Measurements from ENCODE around the gene EPB41L2. TPM values are rescaled to one million over a fixed set of nuclear protein-coding genes. Genes with fewer than 3 reads are reported as not detected.

The EPB41L2 gene
- total RNA-seq, 1 experiment from 2014 or later = 22.5 TPM

DNA sequence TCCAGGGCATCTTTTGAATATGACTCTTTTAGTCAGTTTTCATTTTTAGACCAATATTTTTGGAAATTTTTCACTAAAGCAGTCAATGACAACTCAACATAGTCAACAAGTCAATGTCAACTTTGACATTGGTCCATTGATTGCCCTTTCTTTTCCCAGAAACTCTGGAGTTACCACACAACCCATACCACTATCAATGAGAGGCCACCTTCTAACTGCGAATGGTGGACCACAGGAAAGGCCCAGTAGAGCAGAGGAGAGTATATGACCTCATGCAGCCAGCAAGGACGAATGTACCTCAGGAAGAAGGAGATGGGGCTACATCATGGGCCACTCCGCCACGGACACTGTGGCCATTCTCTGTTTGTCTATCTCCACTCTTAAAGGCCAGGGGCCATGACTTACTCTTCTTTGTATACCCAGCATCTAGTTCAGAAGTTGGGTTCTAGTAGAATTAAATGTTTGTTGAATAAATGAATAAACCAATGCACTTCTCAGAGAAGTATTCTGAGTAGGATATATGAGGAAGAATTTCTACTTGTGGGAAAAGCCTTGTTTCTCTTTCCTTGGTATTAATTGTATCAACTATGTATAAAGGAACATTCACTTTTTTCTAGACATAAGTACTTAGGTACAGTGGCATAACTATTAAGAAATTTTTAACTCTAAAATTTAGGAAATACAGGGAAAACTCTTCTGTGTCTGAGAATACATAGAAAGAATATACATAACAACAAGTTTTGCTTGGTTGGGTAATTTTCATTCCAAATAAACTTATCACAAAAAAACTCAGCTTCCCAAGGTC, 236.4 kb downstream of the EPB41L2 start:
- ChIA-PET POLR2A (no interaction called here), CTCF (no interaction called here)
- Mint-ChIP-seq H3K4me1 (ENCODE audit: insufficient read depth, unreplicated experiment) (no peaks in the 10 kb centered on the region), H3K27me3 (ENCODE audit: insufficient read depth, unreplicated experiment) (peaks cover 11% of the 10 kb centered on the region), H3K9me3 (ENCODE audit: unreplicated experiment) (no peaks in the 10 kb centered on the region), H3K4me3 (ENCODE audit: unreplicated experiment) (no peak overlapping the region), H3K27ac (ENCODE audit: low read depth, unreplicated experiment) (no peak overlapping the region), H3K36me3 (ENCODE audit: insufficient read depth, unreplicated experiment) (no peaks in the 10 kb centered on the region)
- DNase-seq (ENCODE audit: unreplicated experiment) = no peak
- BruUV-seq (replicated peaks) = no TSS peak
- TF ChIP-seq, protein P1, sequence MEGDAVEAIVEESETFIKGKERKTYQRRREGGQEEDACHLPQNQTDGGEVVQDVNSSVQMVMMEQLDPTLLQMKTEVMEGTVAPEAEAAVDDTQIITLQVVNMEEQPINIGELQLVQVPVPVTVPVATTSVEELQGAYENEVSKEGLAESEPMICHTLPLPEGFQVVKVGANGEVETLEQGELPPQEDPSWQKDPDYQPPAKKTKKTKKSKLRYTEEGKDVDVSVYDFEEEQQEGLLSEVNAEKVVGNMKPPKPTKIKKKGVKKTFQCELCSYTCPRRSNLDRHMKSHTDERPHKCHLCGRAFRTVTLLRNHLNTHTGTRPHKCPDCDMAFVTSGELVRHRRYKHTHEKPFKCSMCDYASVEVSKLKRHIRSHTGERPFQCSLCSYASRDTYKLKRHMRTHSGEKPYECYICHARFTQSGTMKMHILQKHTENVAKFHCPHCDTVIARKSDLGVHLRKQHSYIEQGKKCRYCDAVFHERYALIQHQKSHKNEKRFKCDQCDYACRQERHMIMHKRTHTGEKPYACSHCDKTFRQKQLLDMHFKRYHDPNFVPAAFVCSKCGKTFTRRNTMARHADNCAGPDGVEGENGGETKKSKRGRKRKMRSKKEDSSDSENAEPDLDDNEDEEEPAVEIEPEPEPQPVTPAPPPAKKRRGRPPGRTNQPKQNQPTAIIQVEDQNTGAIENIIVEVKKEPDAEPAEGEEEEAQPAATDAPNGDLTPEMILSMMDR (IDR thresholded peaks at IDR 0.05; ENCODE audit: unreplicated experiment) = no peak
- intact Hi-C loops (cut with micrococcal nuclease) = no loop called here

DNA sequence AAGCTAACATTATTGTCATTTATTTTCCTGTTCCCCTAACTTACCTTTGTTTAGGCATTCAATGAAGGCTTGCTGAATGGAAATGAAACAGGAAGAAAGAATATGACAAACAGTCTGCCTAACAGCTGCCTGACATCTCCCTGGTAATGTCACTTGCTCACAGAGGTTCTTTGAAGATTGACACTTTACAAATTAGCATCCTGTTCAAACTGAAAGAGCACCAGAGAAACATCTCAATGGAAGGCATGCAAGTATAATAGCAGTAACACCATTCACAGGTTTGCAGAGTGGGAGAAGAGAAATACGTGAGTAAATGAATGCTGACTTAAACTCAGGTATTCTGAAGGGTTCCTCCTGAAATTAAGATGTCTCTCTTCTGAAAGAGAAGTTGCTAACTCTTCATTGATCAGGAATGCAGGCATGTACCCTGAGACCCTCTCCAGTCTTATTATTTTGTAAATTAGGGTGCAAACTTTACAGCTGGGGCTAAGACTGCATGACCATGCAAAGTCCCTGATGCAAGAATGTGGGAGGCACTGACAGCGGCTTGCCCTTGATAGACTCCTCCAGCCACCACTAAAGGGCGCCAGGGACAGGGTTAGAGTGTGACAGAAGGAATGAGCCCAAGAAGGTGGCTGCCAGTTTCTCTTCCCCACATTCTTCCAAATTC, 237.1 kb downstream of the EPB41L2 start:
- CTCF ChIA-PET = interaction anchor here (1.1 kb wide), 1 partner anchor 19 kb away, joined by 5 read pairs; no protein-coding TSS in a partner anchor
- Mint-ChIP-seq H3K9me3 (ENCODE audit: unreplicated experiment) (no peaks in the 10 kb centered on the region), H3K27me3 (ENCODE audit: insufficient read depth, unreplicated experiment) (peaks cover 11% of the 10 kb centered on the region), H3K4me3 (ENCODE audit: unreplicated experiment) (no peak overlapping the region), H3K4me1 (ENCODE audit: insufficient read depth, unreplicated experiment) (no peaks in the 10 kb centered on the region), H3K27ac (ENCODE audit: low read depth, unreplicated experiment) (no peak overlapping the region), H3K36me3 (ENCODE audit: insufficient read depth, unreplicated experiment) (no peaks in the 10 kb centered on the region)
- intact Hi-C loops (cut with micrococcal nuclease) = no loop called here
- POLR2A ChIA-PET = no interaction called here
- no peak for DNase-seq (ENCODE audit: unreplicated experiment)
- TF ChIP-seq, protein P1 (IDR thresholded peaks at IDR 0.05; ENCODE audit: unreplicated experiment) = no peak
- no TSS peak for BruUV-seq (replicated peaks)

DNA sequence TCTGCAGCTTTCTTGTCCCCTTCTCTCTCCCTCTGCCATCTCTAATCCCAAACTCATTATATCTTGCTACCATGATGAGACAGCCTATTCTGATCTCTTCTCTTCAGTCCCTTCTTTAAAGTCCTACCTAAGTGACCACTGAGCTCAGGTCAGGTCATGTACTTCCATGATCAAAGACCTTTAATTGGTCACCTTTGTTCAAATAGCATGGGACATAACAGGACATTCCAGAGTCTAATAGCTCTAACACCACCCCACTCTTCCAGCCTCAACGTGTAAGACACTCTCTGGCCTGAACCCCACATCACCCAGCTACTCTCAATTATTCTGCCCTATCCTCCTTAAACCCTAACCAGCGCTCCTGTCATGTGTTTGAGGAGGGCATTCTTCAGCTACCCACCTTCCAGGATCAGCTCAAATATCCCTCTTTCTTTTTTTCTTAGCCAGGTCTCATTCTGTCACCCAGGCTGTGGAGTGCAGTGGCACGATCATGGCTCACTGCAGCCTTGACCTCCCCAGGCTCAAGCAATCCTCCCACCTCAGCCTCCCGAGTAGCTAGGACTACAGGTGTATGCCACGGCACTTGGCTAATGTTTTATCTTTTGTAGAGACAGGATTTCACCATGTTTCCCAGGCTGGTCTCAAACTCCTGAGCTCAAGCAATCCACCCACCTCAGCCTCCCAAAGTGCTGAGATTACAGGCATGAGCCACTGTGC, 237.9 kb downstream of the EPB41L2 start:
- no peak for DNase-seq (ENCODE audit: unreplicated experiment)
- H3K9me3 Mint-ChIP-seq (ENCODE audit: unreplicated experiment) = no peaks in the 10 kb centered on the region
- H3K27me3 Mint-ChIP-seq (ENCODE audit: insufficient read depth, unreplicated experiment) = peaks cover 11% of the 10 kb centered on the region
- TF ChIP-seq, protein P1 (IDR thresholded peaks at IDR 0.05; ENCODE audit: unreplicated experiment) = no peak
- H3K4me3 Mint-ChIP-seq (ENCODE audit: unreplicated experiment) = no peak overlapping the region
- intact Hi-C loops (cut with micrococcal nuclease) = no loop called here
- BruUV-seq (replicated peaks) = no TSS peak
- no peaks in the 10 kb centered on the region for H3K4me1 Mint-ChIP-seq (ENCODE audit: insufficient read depth, unreplicated experiment)
- POLR2A ChIA-PET = no interaction called here
- H3K36me3 Mint-ChIP-seq (ENCODE audit: insufficient read depth, unreplicated experiment) = no peaks in the 10 kb centered on the region
- CTCF ChIA-PET = interaction anchor here (0.6 to 1.1 kb wide), 2 partner anchors 20 to 225 kb away, joined by 3 to 5 read pairs; no protein-coding TSS in a partner anchor
- H3K27ac Mint-ChIP-seq (ENCODE audit: low read depth, unreplicated experiment) = no peak overlapping the region

DNA sequence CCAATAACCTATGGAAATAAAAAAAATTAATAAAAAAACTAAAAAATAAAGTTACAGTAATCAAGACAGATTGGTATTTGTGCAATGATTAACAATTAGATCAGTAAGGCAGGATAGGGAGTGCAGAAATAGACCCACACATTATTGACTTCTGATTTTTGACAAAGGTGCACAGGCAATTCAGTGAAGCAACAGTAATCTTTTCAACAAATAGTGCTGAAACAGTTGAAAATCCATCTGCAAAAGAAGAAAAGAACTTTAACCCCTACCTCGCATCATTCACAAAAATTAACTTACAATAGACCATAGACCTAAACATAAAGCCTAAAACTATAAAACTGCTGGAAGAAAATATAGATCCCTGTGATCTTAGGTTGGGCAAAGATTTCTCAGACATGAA, 240.3 kb downstream of the EPB41L2 start:
- Mint-ChIP-seq H3K36me3 (ENCODE audit: insufficient read depth, unreplicated experiment) (no peaks in the 10 kb centered on the region), H3K4me1 (ENCODE audit: insufficient read depth, unreplicated experiment) (no peaks in the 10 kb centered on the region), H3K27ac (ENCODE audit: low read depth, unreplicated experiment) (no peak overlapping the region), H3K27me3 (ENCODE audit: insufficient read depth, unreplicated experiment) (peaks cover 11% of the 10 kb centered on the region), H3K9me3 (ENCODE audit: unreplicated experiment) (no peaks in the 10 kb centered on the region), H3K4me3 (ENCODE audit: unreplicated experiment) (no peak overlapping the region)
- BruUV-seq (replicated peaks) = no TSS peak
- CTCF ChIA-PET = no interaction called here
- TF ChIP-seq, protein P1 (IDR thresholded peaks at IDR 0.05; ENCODE audit: unreplicated experiment) = no peak
- intact Hi-C loops (cut with micrococcal nuclease) = no loop called here
- POLR2A ChIA-PET = no interaction called here
- no peak for DNase-seq (ENCODE audit: unreplicated experiment)
